ENCODE results near the gene CFAP99. TPM values are rescaled to one million over a fixed set of nuclear protein-coding genes. Genes with fewer than 3 reads are reported as not detected.
A peak's percentile ranks its signal among the peaks of the same experiment; 100 is the strongest.

The CFAP99 gene
- total RNA-seq, 2 donors from 2014 or later, result not detected

DNA sequence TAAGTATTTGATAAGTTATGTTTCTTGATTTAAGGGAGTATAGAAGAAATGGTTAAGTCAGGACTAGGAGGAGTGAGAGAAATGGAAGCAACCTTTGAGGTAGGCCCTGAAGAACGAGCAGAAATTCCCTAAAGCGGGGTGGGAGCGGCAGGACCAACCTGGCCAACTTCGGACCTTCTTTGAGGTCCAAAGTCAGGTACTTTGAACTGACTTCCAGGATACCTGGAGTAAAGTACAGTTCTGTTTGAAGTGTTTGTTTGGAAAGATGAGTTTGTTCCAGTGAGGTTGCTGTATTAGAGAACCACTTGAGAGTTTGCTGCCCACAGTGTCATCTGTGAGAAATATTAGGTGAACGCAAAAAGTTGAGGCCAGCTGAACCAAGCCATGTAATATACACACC lies 61.9 kb downstream of the CFAP99 start:
- no peak for DNase-seq (ENCODE audit: low spot score)
- H3K4me3 ChIP-seq, result no peak overlapping the region
- H3K27me3 ChIP-seq, result no peaks in the 10 kb centered on the region
- TF ChIP-seq, protein P1, sequence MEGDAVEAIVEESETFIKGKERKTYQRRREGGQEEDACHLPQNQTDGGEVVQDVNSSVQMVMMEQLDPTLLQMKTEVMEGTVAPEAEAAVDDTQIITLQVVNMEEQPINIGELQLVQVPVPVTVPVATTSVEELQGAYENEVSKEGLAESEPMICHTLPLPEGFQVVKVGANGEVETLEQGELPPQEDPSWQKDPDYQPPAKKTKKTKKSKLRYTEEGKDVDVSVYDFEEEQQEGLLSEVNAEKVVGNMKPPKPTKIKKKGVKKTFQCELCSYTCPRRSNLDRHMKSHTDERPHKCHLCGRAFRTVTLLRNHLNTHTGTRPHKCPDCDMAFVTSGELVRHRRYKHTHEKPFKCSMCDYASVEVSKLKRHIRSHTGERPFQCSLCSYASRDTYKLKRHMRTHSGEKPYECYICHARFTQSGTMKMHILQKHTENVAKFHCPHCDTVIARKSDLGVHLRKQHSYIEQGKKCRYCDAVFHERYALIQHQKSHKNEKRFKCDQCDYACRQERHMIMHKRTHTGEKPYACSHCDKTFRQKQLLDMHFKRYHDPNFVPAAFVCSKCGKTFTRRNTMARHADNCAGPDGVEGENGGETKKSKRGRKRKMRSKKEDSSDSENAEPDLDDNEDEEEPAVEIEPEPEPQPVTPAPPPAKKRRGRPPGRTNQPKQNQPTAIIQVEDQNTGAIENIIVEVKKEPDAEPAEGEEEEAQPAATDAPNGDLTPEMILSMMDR (IDR thresholded peaks at IDR 0.05), result no peak
- H3K27ac ChIP-seq, result no peak overlapping the region
- H3K4me1 ChIP-seq, result peaks cover 0 to 66% of the 10 kb centered on the region in 2 donors
- H3K36me3 ChIP-seq, result no peaks in the 10 kb centered on the region
- H3K9me3 ChIP-seq, result no peaks in the 10 kb centered on the region

DNA sequence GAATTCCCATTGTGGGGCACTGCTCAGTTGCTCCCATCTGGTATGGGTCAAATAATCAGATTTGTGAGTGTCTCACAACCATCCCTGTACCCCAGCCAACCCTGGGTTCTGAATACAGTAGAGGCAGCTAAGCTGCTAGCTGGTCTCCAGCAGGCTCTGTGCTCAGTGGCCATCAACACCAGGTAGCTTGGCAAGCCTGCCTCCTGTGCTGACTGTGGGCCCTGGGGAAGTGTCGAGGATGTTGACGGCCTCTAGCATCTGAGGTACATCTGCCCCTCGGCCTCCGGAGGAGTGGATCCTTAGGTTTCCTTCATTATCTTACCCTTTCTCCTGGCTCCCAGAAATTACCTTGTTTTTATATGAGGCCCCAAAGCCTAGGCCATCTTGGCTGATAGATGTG lies 63.4 kb downstream of the CFAP99 start:
- no peaks in the 10 kb centered on the region for H3K36me3 ChIP-seq
- no peaks in the 10 kb centered on the region for H3K9me3 ChIP-seq
- no peak overlapping the region for H3K4me3 ChIP-seq
- H3K4me1 ChIP-seq, result peaks cover 0 to 80% of the 10 kb centered on the region in 2 donors
- DNase-seq (ENCODE audit: low spot score), result no peak
- H3K27me3 ChIP-seq, result no peaks in the 10 kb centered on the region
- H3K27ac ChIP-seq, result peak overlapping the region in 1 of 2 donors; percentile 50
- TF ChIP-seq, protein P1 (IDR thresholded peaks at IDR 0.05), result no peak

DNA sequence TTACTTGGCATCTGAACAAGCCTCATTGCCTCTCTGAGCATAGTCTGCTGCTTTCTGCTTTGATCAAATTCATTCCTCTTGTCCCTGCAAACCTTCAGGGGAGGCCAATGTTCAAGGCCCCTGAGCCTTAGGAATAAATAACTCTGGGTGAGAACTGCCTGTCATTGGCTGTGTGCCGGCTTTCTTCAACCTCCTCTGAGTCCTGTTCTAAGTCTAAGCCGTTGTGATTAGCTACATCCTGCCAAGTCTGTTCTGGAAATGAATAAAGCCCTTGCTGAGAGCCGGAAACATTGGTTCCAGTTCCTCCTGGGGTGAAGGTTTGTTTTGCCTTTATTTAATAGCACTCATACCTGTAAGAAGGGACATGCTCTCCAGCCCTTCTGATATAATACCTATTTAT lies 63.9 kb downstream of the CFAP99 start:
- Histone ChIP-seq H3K36me3 (no peaks in the 10 kb centered on the region), H3K27ac (peak overlapping the region; percentile 18 to 50), H3K9me3 (no peaks in the 10 kb centered on the region), H3K27me3 (no peaks in the 10 kb centered on the region), H3K4me3 (no peak overlapping the region), H3K4me1 (peaks cover 0 to 78% of the 10 kb centered on the region in 2 donors)
- TF ChIP-seq, protein P1 (IDR thresholded peaks at IDR 0.05), result no peak
- no peak for DNase-seq (ENCODE audit: low spot score)

DNA sequence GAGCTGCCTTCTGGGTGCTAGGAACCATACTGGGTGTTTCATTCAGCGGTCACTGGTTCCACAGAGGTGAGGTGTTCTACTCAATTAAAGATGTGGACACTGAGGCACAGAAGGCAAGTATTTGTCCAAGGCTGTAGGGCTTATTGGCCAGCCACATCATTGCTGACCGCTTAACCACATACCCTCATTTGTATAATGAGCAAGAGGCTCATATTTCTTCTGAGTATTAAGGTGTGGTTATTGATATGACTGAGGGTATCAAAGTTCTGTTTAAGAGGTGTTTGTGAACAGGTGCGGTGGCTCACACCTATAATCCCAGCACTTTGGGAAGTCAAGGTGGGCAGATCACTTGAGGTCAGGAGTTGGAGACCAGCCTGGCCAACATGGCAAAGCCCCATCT lies 64.5 kb downstream of the CFAP99 start:
- TF ChIP-seq, protein P1 (IDR thresholded peaks at IDR 0.05), result no peak
- no peaks in the 10 kb centered on the region for H3K36me3 ChIP-seq
- peak overlapping the region; percentile 18 to 50 for H3K27ac ChIP-seq
- no peaks in the 10 kb centered on the region for H3K27me3 ChIP-seq
- H3K9me3 ChIP-seq, result no peaks in the 10 kb centered on the region
- no peak overlapping the region for H3K4me3 ChIP-seq
- peaks cover 0 to 76% of the 10 kb centered on the region in 2 donors for H3K4me1 ChIP-seq
- no peak for DNase-seq (ENCODE audit: low spot score)

DNA sequence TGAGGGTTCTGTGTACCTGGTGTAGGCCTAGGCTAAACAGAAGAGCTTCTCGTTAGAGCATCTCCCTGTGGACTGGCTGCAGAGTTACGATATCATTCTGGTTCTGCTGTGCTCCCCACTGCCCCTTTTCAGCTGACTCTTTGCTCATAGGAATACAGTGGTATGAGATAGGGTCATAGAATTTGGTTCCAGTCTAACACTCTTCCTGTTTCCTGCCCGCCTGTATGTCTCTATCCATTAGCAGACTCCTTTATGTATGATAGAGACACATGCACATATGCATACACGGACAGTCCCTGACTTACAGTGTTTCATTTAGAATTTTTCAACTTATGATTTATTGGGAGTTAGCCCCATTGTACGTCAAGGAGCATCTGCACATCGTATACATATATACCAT lies 65.4 kb downstream of the CFAP99 start:
- H3K36me3 ChIP-seq, result no peaks in the 10 kb centered on the region
- no peak overlapping the region for H3K4me3 ChIP-seq
- no peak for DNase-seq (ENCODE audit: low spot score)
- no peaks in the 10 kb centered on the region for H3K9me3 ChIP-seq
- H3K27ac ChIP-seq, result no peak overlapping the region
- H3K4me1 ChIP-seq, result peaks cover 0 to 68% of the 10 kb centered on the region in 2 donors
- TF ChIP-seq, protein P1 (IDR thresholded peaks at IDR 0.05), result no peak
- H3K27me3 ChIP-seq, result no peaks in the 10 kb centered on the region

DNA sequence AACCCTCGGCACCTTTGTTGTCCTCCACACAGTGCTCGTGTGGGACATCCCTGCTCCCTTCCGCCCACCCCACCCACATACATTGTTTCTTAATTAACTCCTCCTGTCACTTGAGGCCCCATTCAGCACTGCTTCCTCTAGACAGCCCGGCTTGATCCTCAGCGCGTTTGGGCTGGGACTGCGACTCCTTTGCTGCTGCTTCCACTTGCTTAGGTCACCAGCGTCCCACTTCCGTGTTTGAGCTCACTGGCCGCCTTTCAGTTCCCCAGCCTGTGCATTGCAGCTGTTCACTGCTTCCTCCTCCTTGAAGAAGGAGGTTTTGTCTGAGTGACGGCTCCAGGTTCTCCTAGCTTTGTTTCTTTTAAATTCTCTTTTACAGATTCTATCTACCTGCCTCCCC lies 66.2 kb downstream of the CFAP99 start:
- peaks cover 0 to 76% of the 10 kb centered on the region in 2 donors for H3K4me1 ChIP-seq
- no peaks in the 10 kb centered on the region for H3K27me3 ChIP-seq
- no peaks in the 10 kb centered on the region for H3K36me3 ChIP-seq
- DNase-seq (ENCODE audit: low spot score), result peak; percentile 86
- H3K27ac ChIP-seq, result peak overlapping the region; percentile 39 to 52
- H3K4me3 ChIP-seq, result no peak overlapping the region
- H3K9me3 ChIP-seq, result no peaks in the 10 kb centered on the region
- TF ChIP-seq, protein P1 (IDR thresholded peaks at IDR 0.05), result no peak
